Liver (tissue), 9 donors: ENCODE measurements around the gene UBASH3A. TPM values are rescaled to one million over a fixed set of nuclear protein-coding genes. Genes with fewer than 3 reads are reported as not detected.

Source experiments
- DNase-seq: peaks from one replicate; pipeline ENCODE4 v3.0.0-alpha.2; 2017; ENCODE audit warnings: low spot score
- H3K27ac ChIP-seq, 2 donors: one replicate each; pipeline ENCODE4 v1.7.0; 2013; ENCODE audit warnings: inconsistent platforms in 2 of 2, low read length in 2 of 2, control low read depth in 1 of 2, low read depth in 1 of 2, mild to moderate bottlenecking in 1 of 2
- H3K27me3 ChIP-seq, 4 donors: one replicate each; pipeline versions ENCODE4 v1.6.1 to v1.7.0; 2013; ENCODE audit warnings: low read length in 3 of 4, inconsistent platforms in 1 of 4, mild to moderate bottlenecking in 1 of 4, moderate library complexity in 1 of 4; ENCODE audit not compliant: control insufficient read depth in 4 of 4, insufficient read depth in 4 of 4
- H3K36me3 ChIP-seq, 4 donors: one replicate each; pipeline versions ENCODE4 v1.6.1 to v1.7.0; 2013; ENCODE audit warnings: low read length in 3 of 4, mild to moderate bottlenecking in 3 of 4, low read depth in 1 of 4, moderate library complexity in 1 of 4; ENCODE audit not compliant: control insufficient read depth in 4 of 4, insufficient read depth in 3 of 4
- H3K4me1 ChIP-seq, 4 donors: one replicate each; pipeline versions ENCODE4 v1.6.1 to v1.7.0; 2013; ENCODE audit warnings: low read length in 3 of 4, mild to moderate bottlenecking in 3 of 4, moderate library complexity in 1 of 4; ENCODE audit not compliant: control insufficient read depth in 4 of 4, insufficient read depth in 4 of 4
- H3K4me3 ChIP-seq, 3 donors: one replicate each; pipeline versions ENCODE4 v1.6.1 to v1.7.0; 2013; ENCODE audit warnings: low read length in 3 of 3, control low read depth in 1 of 3, low read depth in 1 of 3, mild to moderate bottlenecking in 1 of 3
- H3K9ac ChIP-seq, 2 donors: one replicate each; pipeline ENCODE4 v1.7.0; 2013; ENCODE audit warnings: low read length in 2 of 2, mild to moderate bottlenecking in 2 of 2, moderate library complexity in 2 of 2, control low read depth in 1 of 2, low read depth in 1 of 2
- H3K9me3 ChIP-seq, 4 donors: one replicate each; pipeline versions ENCODE4 v1.6.1 to v1.7.0; 2013; ENCODE audit warnings: low read length in 3 of 4; ENCODE audit not compliant: control insufficient read depth in 4 of 4
- EGR1 ChIP-seq, 2 donors: IDR thresholded peaks; 2 replicates each; pipeline ENCODE4 v1.6.1; 2016 to 2018; ENCODE audit warnings: antibody characterized with exemption in 2 of 2, low read depth in 2 of 2
- FOXA2 ChIP-seq: IDR thresholded peaks from 2 replicates; pipeline ENCODE4 v1.6.1; 2016; ENCODE audit warnings: antibody characterized with exemption
- GABPA ChIP-seq, 2 donors: IDR thresholded peaks in 1 of 2; conservative IDR thresholded peaks in 1 of 2; 2 replicates each; pipeline ENCODE4 v1.6.1; 2016; ENCODE audit warnings: antibody characterized with exemption in 2 of 2, mild to moderate bottlenecking in 1 of 2, moderate library complexity in 1 of 2
- NR2F2 ChIP-seq: IDR thresholded peaks from 2 replicates; pipeline ENCODE4 v1.6.1; 2016; ENCODE audit warnings: antibody characterized with exemption
- REST ChIP-seq: IDR thresholded peaks from 2 replicates; pipeline ENCODE4 v1.6.1; 2016; ENCODE audit warnings: antibody characterized with exemption, mild to moderate bottlenecking
- SP1 ChIP-seq: IDR thresholded peaks from 2 replicates; pipeline ENCODE4 v1.6.1; 2018; ENCODE audit warnings: antibody characterized with exemption, mild to moderate bottlenecking
- TAF1 ChIP-seq: conservative IDR thresholded peaks from 2 replicates; pipeline ENCODE4 v1.6.1; 2016; ENCODE audit warnings: antibody characterized with exemption, mild to moderate bottlenecking
- ZBTB33 ChIP-seq: IDR thresholded peaks from 2 replicates; pipeline ENCODE4 v1.6.1; 2016; ENCODE audit warnings: antibody characterized with exemption
- WGBS: extraction: QIAGEN DNeasy Blood & Tissue Kit; methylation state at CpG from one replicate; pipeline ENCODE4 v1.1.7; 2013; 5-methylcytosine and 5-hydroxymethylcytosine counted together
- polyA plus RNA-seq, 2 donors: library from polyadenylated mRNA; stranded (reverse) in 1 of 2; unstranded in 1 of 2; fragments of 200-250 nt in 1 of 2; fragments of >200 nt in 1 of 2; fragmentation: Nextera tagmentation in 1 of 2; extraction: Ambion mirVana in 1 of 2; gene quantifications; one replicate each; pipeline versions ENCODE4 v1.2.1 to v1.2.3, GENCODE V29; 2013 to 2015
- total RNA-seq, 2 donors: library from RNA; depleted of rRNA; stranded (reverse); fragments of >200 nt; gene quantifications; one replicate each; pipeline ENCODE4 v1.2.3, GENCODE V29; 2014
- donor health status: healthy.
- donor health status: healthy.
- donor health status: healthy.
- donor health status: healthy.
- donor health status: healthy.

The UBASH3A gene
- total and polyA plus RNA-seq, 4 donors: 0.10 to 0.75 (median 0.45) TPM

DNA sequence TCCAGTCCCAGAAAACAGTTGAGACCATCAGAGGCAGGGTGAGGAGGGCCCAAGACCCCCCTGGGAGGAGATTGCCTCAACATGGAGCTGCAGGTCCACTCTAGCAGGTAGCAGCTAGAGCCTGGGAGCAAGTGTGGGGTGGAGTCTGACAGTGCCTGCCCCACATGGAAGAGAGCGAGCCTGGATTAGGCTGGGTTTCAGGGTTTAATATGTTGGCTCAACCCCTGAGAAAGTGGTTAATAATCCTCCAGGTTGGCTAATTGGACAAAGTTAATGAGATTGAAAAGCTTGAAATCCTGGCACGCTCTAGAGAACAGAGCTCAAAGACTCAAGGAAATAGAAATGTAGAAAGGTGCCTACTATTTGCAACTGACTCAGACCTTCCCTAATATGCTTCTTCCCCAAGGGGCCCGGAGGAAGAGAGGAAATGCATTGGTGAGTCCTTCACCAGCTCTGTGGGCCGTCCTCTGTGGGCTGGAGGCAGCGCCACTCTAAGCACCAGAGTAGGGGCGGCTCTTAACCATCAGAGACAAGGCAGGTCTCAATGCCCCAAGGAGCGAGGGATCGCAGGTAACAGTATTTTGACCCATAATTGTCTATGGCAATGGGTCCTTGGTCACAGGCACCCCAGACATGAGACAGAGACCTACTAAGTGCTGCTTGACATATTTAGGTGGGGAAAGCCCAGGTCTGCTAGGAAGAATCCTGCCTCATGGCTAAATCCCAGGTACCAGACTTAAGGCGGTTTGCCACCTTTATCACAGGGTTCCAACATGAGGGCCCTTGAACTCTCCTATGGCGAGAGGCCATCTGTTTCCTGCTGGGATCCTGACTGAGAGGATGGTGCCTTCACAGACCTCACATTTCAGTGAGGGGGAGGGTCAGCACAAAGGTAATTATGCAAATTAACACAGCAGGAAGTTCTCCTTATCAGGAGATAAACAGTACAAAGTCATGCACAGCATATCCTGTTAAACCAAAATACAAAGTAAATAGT, 58.5 kb downstream of the UBASH3A start (continued):
- TF ChIP-seq REST: no peak
- TF ChIP-seq NR2F2: no peak
- peak; percentile 33 for TF ChIP-seq FOXA2
- peak in 1 of 2 donors; percentile 57 for TF ChIP-seq GABPA (IDR thresholded peaks at IDR 0.05 in 1 of 2, conservative IDR thresholded peaks at IDR 0.05 in 1 of 2)
- peak; percentile 58 for TF ChIP-seq SP1
- TF ChIP-seq TAF1: no peak
- TF ChIP-seq ZBTB33: no peak
- TF ChIP-seq EGR1 (IDR thresholded peaks at IDR 0.05; ENCODE audit: low read depth in 2 of 2): no peak

- Histone ChIP-seq H3K4me3 (no peak overlapping the region), H3K27me3 (no peaks in the 10 kb centered on the region), H3K4me1 (peaks cover 14 to 21% (median 17%) of the 10 kb centered on the region in 4 donors), H3K9me3 (no peaks in the 10 kb centered on the region), H3K36me3 (no peaks in the 10 kb centered on the region), H3K27ac (no peak overlapping the region), H3K9ac (no peak overlapping the region)
- DNase-seq: peak; percentile 57
- TF ChIP-seq SP1 (peak; percentile 12), ZBTB33 (no peak)
- WGBS: 75% methylated on average over 17 of the region's 17 CpGs
Observed at GRCh38 chr21:42463861-42464515, 60.3 kb downstream of the UBASH3A start.
